Measurements from ENCODE around the gene MEP1A.

The MEP1A gene

DNA sequence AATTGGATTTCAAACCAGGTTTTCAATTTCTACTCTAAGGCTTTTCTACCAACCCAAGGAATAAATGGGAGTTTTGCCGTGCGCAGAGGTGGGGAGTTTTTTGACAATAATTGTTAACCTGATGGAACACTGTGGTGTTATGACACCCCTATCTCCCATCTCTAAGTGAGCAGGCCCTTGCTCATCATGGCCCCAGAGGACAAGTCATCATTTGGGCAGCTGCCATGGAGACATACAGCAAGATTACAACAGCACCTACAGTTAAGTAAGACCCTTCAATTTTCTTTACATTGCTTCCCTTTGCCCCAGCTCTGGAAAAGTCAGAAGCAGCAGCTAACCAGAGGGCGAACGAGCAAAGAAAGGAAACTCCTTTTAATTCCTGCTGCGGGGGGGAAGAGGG is 74.2 kb downstream of the MEP1A start:
- TF ChIP-seq GABPA (IDR thresholded peaks at IDR 0.05; ENCODE audit: low read depth) (no peak), SPI1 (IDR thresholded peaks at IDR 0.05; ENCODE audit: borderline replicate concordance, low read depth) (no peak), POLR2AphosphoS5 (IDR thresholded peaks at IDR 0.05; ENCODE audit: low read depth) (no peak), REST (IDR thresholded peaks at IDR 0.05; ENCODE audit: insufficient replicate concordance, low read depth) (no peak)
- TF ChIP-seq, protein P1, sequence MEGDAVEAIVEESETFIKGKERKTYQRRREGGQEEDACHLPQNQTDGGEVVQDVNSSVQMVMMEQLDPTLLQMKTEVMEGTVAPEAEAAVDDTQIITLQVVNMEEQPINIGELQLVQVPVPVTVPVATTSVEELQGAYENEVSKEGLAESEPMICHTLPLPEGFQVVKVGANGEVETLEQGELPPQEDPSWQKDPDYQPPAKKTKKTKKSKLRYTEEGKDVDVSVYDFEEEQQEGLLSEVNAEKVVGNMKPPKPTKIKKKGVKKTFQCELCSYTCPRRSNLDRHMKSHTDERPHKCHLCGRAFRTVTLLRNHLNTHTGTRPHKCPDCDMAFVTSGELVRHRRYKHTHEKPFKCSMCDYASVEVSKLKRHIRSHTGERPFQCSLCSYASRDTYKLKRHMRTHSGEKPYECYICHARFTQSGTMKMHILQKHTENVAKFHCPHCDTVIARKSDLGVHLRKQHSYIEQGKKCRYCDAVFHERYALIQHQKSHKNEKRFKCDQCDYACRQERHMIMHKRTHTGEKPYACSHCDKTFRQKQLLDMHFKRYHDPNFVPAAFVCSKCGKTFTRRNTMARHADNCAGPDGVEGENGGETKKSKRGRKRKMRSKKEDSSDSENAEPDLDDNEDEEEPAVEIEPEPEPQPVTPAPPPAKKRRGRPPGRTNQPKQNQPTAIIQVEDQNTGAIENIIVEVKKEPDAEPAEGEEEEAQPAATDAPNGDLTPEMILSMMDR (IDR thresholded peaks at IDR 0.05; ENCODE audit: insufficient read depth, low read length) = no peak
- Histone ChIP-seq H3K4me3 (replicated peaks; ENCODE audit: insufficient read depth, low read length) (no peak overlapping the region), H3K27me3 (ENCODE audit: insufficient read depth, poor library complexity, severe bottlenecking) (peaks cover under 1% of the 10 kb centered on the region), H3K27ac (replicated peaks) (no peak overlapping the region)
- DNase-seq (ENCODE audit: low read depth in 1 of 2, low spot score in 1 of 2) = no peak

- Histone ChIP-seq H3K27ac (replicated peaks) (no peak overlapping the region), H3K4me3 (replicated peaks; ENCODE audit: insufficient read depth, low read length) (no peak overlapping the region), H3K27me3 (ENCODE audit: insufficient read depth, poor library complexity, severe bottlenecking) (peaks cover 4% of the 10 kb centered on the region)
- TF ChIP-seq, protein P1 (IDR thresholded peaks at IDR 0.05; ENCODE audit: insufficient read depth, low read length) = no peak
- TF ChIP-seq GABPA (IDR thresholded peaks at IDR 0.05; ENCODE audit: low read depth) (no peak), POLR2AphosphoS5 (IDR thresholded peaks at IDR 0.05; ENCODE audit: low read depth) (no peak), REST (IDR thresholded peaks at IDR 0.05; ENCODE audit: insufficient replicate concordance, low read depth) (no peak), SPI1 (IDR thresholded peaks at IDR 0.05; ENCODE audit: borderline replicate concordance, low read depth) (no peak)
- DNase-seq (ENCODE audit: low read depth in 1 of 2, low spot score in 1 of 2) = no peak
Observed at GRCh38 chr6:46876126-46876525, 82.9 kb downstream of the MEP1A start.

GRCh38 chr6:46879003-46879402 is 85.8 kb downstream of the MEP1A start:
- Histone ChIP-seq H3K27me3 (ENCODE audit: insufficient read depth, poor library complexity, severe bottlenecking) (peaks cover 3% of the 10 kb centered on the region), H3K27ac (replicated peaks) (no peak overlapping the region), H3K4me3 (replicated peaks; ENCODE audit: insufficient read depth, low read length) (no peak overlapping the region)
- TF ChIP-seq REST (IDR thresholded peaks at IDR 0.05; ENCODE audit: insufficient replicate concordance, low read depth) (no peak), SPI1 (IDR thresholded peaks at IDR 0.05; ENCODE audit: borderline replicate concordance, low read depth) (no peak), POLR2AphosphoS5 (IDR thresholded peaks at IDR 0.05; ENCODE audit: low read depth) (no peak), GABPA (IDR thresholded peaks at IDR 0.05; ENCODE audit: low read depth) (no peak)
- TF ChIP-seq, protein P1 (IDR thresholded peaks at IDR 0.05; ENCODE audit: insufficient read depth, low read length) = no peak
- no peak for DNase-seq (ENCODE audit: low read depth in 1 of 2, low spot score in 1 of 2)

Measured in HL-60 (cell line).